ENCODE data around the gene PATL2.
"Not testable (repeated sequence)": the region's sequence is repeated elsewhere in the genome, so short reads cannot be mapped to it uniquely, and the experiment has no call there.

Gene PATL2

GRCh38 chr15:44654858-44655257 lies 56.3 kb downstream of the PATL2 start:
- no peak for DNase-seq (ENCODE audit: low read depth in 4 of 4, low spot score in 1 of 4)

- DNase-seq (ENCODE audit: low read depth in 4 of 4, low spot score in 1 of 4): no peak
Measured at GRCh38 chr15:44647637-44648036, 63.5 kb downstream of the PATL2 start.

GRCh38 chr15:44647036-44647435 lies 64.1 kb downstream of the PATL2 start:
- no peak for DNase-seq (ENCODE audit: low read depth in 4 of 4, low spot score in 1 of 4)

- no peak for DNase-seq (ENCODE audit: low read depth in 4 of 4, low spot score in 1 of 4)
Measured at GRCh38 chr15:44646460-44646859, 64.7 kb downstream of the PATL2 start.

GRCh38 chr15:44641651-44642050 lies 69.5 kb downstream of the PATL2 start:
- DNase-seq (ENCODE audit: low read depth in 4 of 4, low spot score in 1 of 4): no peak

- no peak for DNase-seq (ENCODE audit: low read depth in 4 of 4, low spot score in 1 of 4)
Measured at GRCh38 chr15:44636976-44637375, 74.1 kb downstream of the PATL2 start.

GRCh38 chr15:44633603-44634002 lies 77.5 kb downstream of the PATL2 start:
- DNase-seq (ENCODE audit: low read depth in 4 of 4, low spot score in 1 of 4): no peak

- DNase-seq (ENCODE audit: low read depth in 4 of 4, low spot score in 1 of 4): not testable (repeated sequence)
Measured at GRCh38 chr15:44625286-44625685, 85.8 kb downstream of the PATL2 start.

GRCh38 chr15:44623178-44623577 lies 87.9 kb downstream of the PATL2 start:
- no peak for DNase-seq (ENCODE audit: low read depth in 4 of 4, low spot score in 1 of 4)

GRCh38 chr15:44620081-44620480 lies 91.0 kb downstream of the PATL2 start:
- DNase-seq (ENCODE audit: low read depth in 4 of 4, low spot score in 1 of 4): no peak

- no peak for DNase-seq (ENCODE audit: low read depth in 4 of 4, low spot score in 1 of 4)
Measured at GRCh38 chr15:44616974-44617373, 94.1 kb downstream of the PATL2 start.
